Activated CD8-positive, alpha-beta T cell treated with anti-CD3 and anti-CD28 coated beads for 36 hours (primary cell): ENCODE data around the gene NFKB2. TPM values are rescaled to one million over a fixed set of nuclear protein-coding genes. Genes with fewer than 3 reads are reported as not detected.

Experiments
- ATAC-seq: fragments of 200-7000 bp; cut with Tn5 transposase; one replicate; pipeline ENCODE4 v1.10.0; 2021; ENCODE audit warnings: mild to moderate bottlenecking, moderate library complexity
- CTCF ChIA-PET: fragments of 350-600 bp; sonication (Branson Sonifier 250); formaldehyde crosslinking; loops from one replicate; lab custom pipeline; 2021; ENCODE audit warnings: antibody characterized with exemption; lab: Charles Lee
- POLR2A ChIA-PET: fragments of 350-600 bp; sonication (Branson Sonifier 250); formaldehyde crosslinking; loops from one replicate; lab custom pipeline; 2021; ENCODE audit warnings: antibody characterized with exemption; lab: Charles Lee
- DNase-seq: peaks from one replicate; pipeline ENCODE4 v3.0.0-alpha.2; 2020
- H3K27ac Mint-ChIP-seq: one replicate; pipeline ENCODE4 v1.8.0; 2021; ENCODE audit warnings: mild to moderate bottlenecking, mixed read lengths
- H3K27me3 Mint-ChIP-seq: one replicate; pipeline ENCODE4 v1.8.0; 2021; ENCODE audit warnings: mixed read lengths
- H3K36me3 Mint-ChIP-seq: one replicate; pipeline ENCODE4 v1.8.0; 2021; ENCODE audit warnings: low read depth, mixed read lengths
- H3K4me1 Mint-ChIP-seq: one replicate; pipeline ENCODE4 v1.8.0; 2021; ENCODE audit warnings: low read depth, mixed read lengths
- H3K4me3 Mint-ChIP-seq: one replicate; pipeline ENCODE4 v1.8.0; 2021; ENCODE audit warnings: mild to moderate bottlenecking, moderate library complexity, mixed read lengths
- H3K9me3 Mint-ChIP-seq: one replicate; pipeline ENCODE4 v1.8.0; 2021; ENCODE audit warnings: mixed read lengths
- CTCF ChIP-seq: fragments of 200-600 bp; IDR thresholded peaks from one replicate; pipeline ENCODE4 v1.8.0; 2022; ENCODE audit warnings: antibody characterized with exemption, mild to moderate bottlenecking
- intact Hi-C: fragments of 100-400 bp; cut with micrococcal nuclease; formaldehyde crosslinking; loops from one replicate; pipeline ENCODE4 v1.10.0; 2022
- microRNA-seq: library from miRNA; unstranded; fragments of <30 nt; microRNA quantifications from one replicate; pipeline ENCODE4 v1.2.0, GENCODE V29; 2022; ENCODE audit warnings: borderline microRNAs expressed, borderline replicate concordance
- total RNA-seq, 2 experiments: library from RNA; stranded (reverse); gene quantifications; one replicate each; pipeline ENCODE4 v1.2.3, GENCODE V29; 2021

Gene NFKB2
- total RNA-seq, 2 experiments from 2014 or later, result 251 to 253 TPM

DNA sequence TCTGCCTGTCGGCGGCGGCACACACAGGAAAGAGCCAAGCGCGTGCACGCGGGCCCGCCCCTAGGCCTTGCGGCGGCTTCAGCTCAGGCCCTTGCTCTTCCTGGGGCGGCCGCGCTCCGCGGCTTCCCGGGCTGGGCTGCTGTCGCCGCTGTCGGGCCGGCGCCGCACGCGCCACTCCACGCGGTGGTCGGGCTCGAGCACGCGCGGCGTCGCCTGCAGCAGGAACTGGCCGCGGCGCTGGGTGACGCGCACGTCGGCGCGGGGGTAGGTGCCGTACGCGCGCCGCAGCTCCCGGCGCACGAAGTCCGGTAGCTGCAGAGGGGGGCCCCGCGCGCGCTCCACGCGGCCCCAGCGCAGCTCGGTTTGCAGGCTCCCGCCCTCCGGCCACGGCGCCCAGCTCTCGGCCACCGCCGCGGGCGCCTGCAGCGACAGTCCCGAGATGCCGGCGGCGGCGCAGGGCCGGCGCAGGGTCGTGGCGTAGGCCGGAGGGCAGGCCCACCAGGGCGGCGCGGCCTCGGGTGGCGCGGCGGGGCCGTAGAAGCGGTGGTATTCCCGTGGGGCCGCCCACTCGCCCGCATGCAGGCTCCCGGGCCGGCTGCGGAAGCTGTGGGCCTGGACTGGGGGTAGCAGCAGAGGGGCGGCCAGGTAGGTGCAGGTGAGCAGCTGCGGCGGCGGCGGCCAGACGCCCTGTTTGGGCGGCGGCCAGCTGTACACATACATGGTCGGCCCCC lies 55.0 kb downstream of the NFKB2 start:
- TF ChIP-seq CTCF, result no peak
- peaks cover 26% of the 10 kb centered on the region for H3K4me1 Mint-ChIP-seq
- H3K36me3 Mint-ChIP-seq, result peaks cover 27% of the 10 kb centered on the region
- ChIA-PET CTCF (interaction anchor here (0.8 to 5.0 kb wide), 15 partner anchors 9 to 220 kb away, joined by 3 to 34 read pairs (median 9); partner anchors contain the start of genes ACTR1A, CUEDC2, FBXL15 and NFKB2), POLR2A (interaction anchor here (0.6 to 6.4 kb wide), 22 partner anchors 10 to 337 kb away, joined by 3 to 102 read pairs (median 5); partner anchors contain the start of genes ACTR1A, CUEDC2, FBXL15 and NFKB2)
- H3K4me3 Mint-ChIP-seq, result peak overlapping the region; percentile 96
- ATAC-seq, result peak; percentile 60
- no peaks in the 10 kb centered on the region for H3K27me3 Mint-ChIP-seq
- intact Hi-C loops, result no loop called here
- H3K27ac Mint-ChIP-seq, result peak overlapping the region; percentile 94
- no peaks in the 10 kb centered on the region for H3K9me3 Mint-ChIP-seq
- peak; percentile 87 for DNase-seq

- peak within 1 kb of the TSS; percentile 96 for H3K4me3 Mint-ChIP-seq
- no peaks in the 10 kb centered on the region for H3K27me3 Mint-ChIP-seq
- intact Hi-C loops, result no loop called here
- ChIA-PET POLR2A (interaction anchor here (0.6 to 6.4 kb wide), 20 partner anchors 10 to 336 kb away, joined by 3 to 102 read pairs (median 6); partner anchors contain the start of genes ACTR1A, CUEDC2, FBXL15 and NFKB2), CTCF (interaction anchor here (0.8 to 5.0 kb wide), 15 partner anchors 8 to 221 kb away, joined by 3 to 34 read pairs (median 9); partner anchors contain the start of genes ACTR1A, CUEDC2, FBXL15 and NFKB2)
- no peaks in the 10 kb centered on the region for H3K9me3 Mint-ChIP-seq
- H3K27ac Mint-ChIP-seq, result peak within 1 kb of the TSS; percentile 87
- peaks cover 26% of the 10 kb centered on the region for H3K4me1 Mint-ChIP-seq
- TF ChIP-seq CTCF, result no peak
- peak; percentile 41 for DNase-seq
- ATAC-seq, result no peak
- peaks cover 31% of the 10 kb centered on the region for H3K36me3 Mint-ChIP-seq
Measured at GRCh38 chr10:102451105-102451969, 55.8 kb downstream of the NFKB2 start, which contains the start of gene C10orf95. TSS of gene C10orf95 (minus strand) at chr10:102451543. CDS start at chr10:102451093, 450 bp downstream.

Small RNAs within 50 kb of the gene (microRNA-seq; reads per million reads assigned to microRNA genes)
- gene MIR146B, result 7,468 reads per million, percentile 96 among the genes with 10 or more reads in this experiment

Other genes starting within 250 kb of the NFKB2 start
- 100 to 1,000 TPM; 210 to 215 TPM for gene NOLC1, start 243.3 kb upstream of the NFKB2 start, total RNA-seq
- gene ELOVL3, start 169.4 kb upstream of the NFKB2 start, total RNA-seq, result not detected
- under 1 TPM in 1 of 2 experiments, not detected in 1; 0.23 TPM for gene PITX3, start 154.2 kb upstream of the NFKB2 start, total RNA-seq
- 10 to 100 TPM; 25.4 to 28.2 TPM for gene GBF1, start 150.2 kb upstream of the NFKB2 start, total RNA-seq
- 10 to 100 TPM in 1 of 2 experiments, 1 to 10 TPM in 1; 9.3 to 10.4 TPM for gene PSD, start 23.1 kb downstream of the NFKB2 start, total RNA-seq
- gene FBXL15, start 25.1 kb downstream of the NFKB2 start, total RNA-seq, result 10 to 100 TPM; 14.1 to 15.7 TPM
- 10 to 100 TPM; 71.8 to 76.4 TPM for gene CUEDC2, start 36.9 kb downstream of the NFKB2 start, total RNA-seq
- gene C10orf95, start 55.8 kb downstream of the NFKB2 start, total RNA-seq, result under 1 TPM; 0.20 to 0.36 TPM
- gene ACTR1A, start 107.0 kb downstream of the NFKB2 start, total RNA-seq, result 10 to 100 TPM; 47.1 to 51.3 TPM
- gene SUFU, start 108.3 kb downstream of the NFKB2 start, total RNA-seq, result 1 to 10 TPM; 8.5 to 8.8 TPM
- 10 to 100 TPM; 39.5 to 39.8 TPM for gene TRIM8, start 248.8 kb downstream of the NFKB2 start, total RNA-seq